GM12878 (cell line): ENCODE measurements around the gene ZGLP1. TPM values are rescaled to one million over a fixed set of nuclear protein-coding genes. Genes with fewer than 3 reads are reported as not detected.

Experiments used
- CEBPB ChIP-seq, 2 experiments: fragments of 150-350 bp in 1 of 2; IDR thresholded peaks; 2 replicates each; pipeline ENCODE4 v1.6.1; 2012 to 2014; ENCODE audit warnings: low read depth in 2 of 2, low read length in 2 of 2, borderline replicate concordance in 1 of 2, inconsistent platforms in 1 of 2
- EP300 ChIP-seq, 2 experiments: fragments of 150-350 bp in 1 of 2; IDR thresholded peaks; 2 replicates each; pipeline ENCODE4 v1.6.1; 2011 to 2012; ENCODE audit warnings: low read depth in 2 of 2, low read length in 2 of 2, borderline replicate concordance in 1 of 2, improper control_type of control experiment in 1 of 2, inconsistent platforms in 1 of 2; ENCODE audit not compliant: control insufficient read depth in 1 of 2
- IKZF1 ChIP-seq: fragments of 450-650 bp; conservative IDR thresholded peaks from 2 replicates; pipeline ENCODE4 v1.6.1; 2017; ENCODE audit warnings: antibody characterized with exemption, mild to moderate bottlenecking
- JUNB ChIP-seq: IDR thresholded peaks from 2 replicates; pipeline ENCODE4 v1.6.1; 2016; ENCODE audit warnings: antibody characterized with exemption, mild to moderate bottlenecking
- MXI1 ChIP-seq: fragments of 150-350 bp; IDR thresholded peaks from 2 replicates; pipeline ENCODE4 v1.6.1; 2011; ENCODE audit warnings: low read depth, mild to moderate bottlenecking, inconsistent platforms, low read length, improper control_type of control experiment
- NRF1 ChIP-seq: conservative IDR thresholded peaks from 2 replicates; pipeline ENCODE4 v1.6.1; 2011; ENCODE audit warnings: mild to moderate bottlenecking, low read depth, low read length, improper control_type of control experiment
- PAX5 ChIP-seq: IDR thresholded peaks from 2 replicates; pipeline ENCODE4 v1.6.1; 2011; ENCODE audit warnings: low read depth, low read length, borderline replicate concordance
- RBBP5 ChIP-seq: fragments of 200-600 bp; sonication (generic); conservative IDR thresholded peaks from 2 replicates; pipeline ENCODE4 v1.6.1; 2016
- RUNX3 ChIP-seq: IDR thresholded peaks from 2 replicates; pipeline ENCODE4 v1.6.1; 2012; ENCODE audit warnings: low read length, inconsistent platforms
- SPI1 ChIP-seq: IDR thresholded peaks from 2 replicates; pipeline ENCODE4 v1.6.1; 2011; ENCODE audit warnings: low read depth, mild to moderate bottlenecking, low read length, moderate library complexity, borderline replicate concordance; ENCODE audit not compliant: insufficient read depth
- SRF ChIP-seq, 2 experiments: IDR thresholded peaks; 2 replicates each; pipeline ENCODE4 v1.6.1; 2011; ENCODE audit warnings: low read depth in 2 of 2, low read length in 2 of 2, mild to moderate bottlenecking in 1 of 2, moderate library complexity in 1 of 2
- STAT1 ChIP-seq: fragments of 450-650 bp; conservative IDR thresholded peaks from 2 replicates; pipeline ENCODE4 v1.6.1; 2014; ENCODE audit warnings: antibody characterized with exemption, mild to moderate bottlenecking
- SUPT20H ChIP-seq: IDR thresholded peaks from 2 replicates; pipeline ENCODE4 v1.6.1; 2011; ENCODE audit warnings: low read depth, mild to moderate bottlenecking, low read length, moderate library complexity, borderline replicate concordance; ENCODE audit not compliant: control insufficient read depth
- TARDBP ChIP-seq: IDR thresholded peaks from 2 replicates; pipeline ENCODE4 v1.6.1; 2016; ENCODE audit warnings: borderline replicate concordance
- polyA plus RNA-seq, 11 experiments: library from polyadenylated mRNA; depleted of rRNA in 4 of 11; unstranded in 6 of 11; stranded (reverse) in 5 of 11; fragments of >200 nt; fragmentation: Nextera tagmentation in 4 of 11; fragmentation: Illumina TruSeq in 1 of 11; extraction: Ambion mirVana in 4 of 11; extraction: Trizol in 1 of 11; gene quantifications; 1 replicate in 1 of 11; 2 replicates in 10 of 11; pipeline versions ENCODE4 v1.2.1 to v1.2.3, GENCODE V29; 2011 to 2016; ENCODE audit warnings: inconsistent platforms in 2 of 11, missing spikeins in 2 of 11, low read depth in 1 of 11
- total RNA-seq, 4 experiments: library from RNA; depleted of rRNA in 3 of 4; stranded (reverse); fragments of >200 nt in 3 of 4; fragmentation: Illumina TruSeq in 1 of 4; extraction: Trizol in 1 of 4; gene quantifications; 2 replicates each; pipeline versions ENCODE4 v1.2.1 to v1.2.3, GENCODE V29; 2013 to 2021
- TF ChIP-seq, protein P1 (sequence below): fragments of 450-650 bp; IDR thresholded peaks from 2 replicates; pipeline ENCODE4 v1.6.1; 2018; ENCODE audit warnings: mild to moderate bottlenecking, low read depth, moderate library complexity; ENCODE audit not compliant: partially characterized antibody
- TF ChIP-seq, protein P2 (sequence below): fragments of 450-650 bp; IDR thresholded peaks from 2 replicates; pipeline ENCODE4 v1.6.1; 2014; ENCODE audit warnings: mild to moderate bottlenecking
- TF ChIP-seq, protein P3 (sequence below): IDR thresholded peaks from 2 replicates; pipeline ENCODE4 v1.6.1; 2011; ENCODE audit warnings: borderline replicate concordance, low read depth, mild to moderate bottlenecking, moderate library complexity, mixed read lengths, low read length; ENCODE audit not compliant: insufficient read depth; ENCODE audit errors: extremely low read length
- TF ChIP-seq, protein P4 (sequence below): fragments of 450-650 bp; IDR thresholded peaks from 2 replicates; pipeline ENCODE4 v1.6.1; 2017; ENCODE audit warnings: mild to moderate bottlenecking, moderate library complexity
- TF ChIP-seq, protein P5 (sequence below): fragments of 450-650 bp; IDR thresholded peaks from 2 replicates; pipeline ENCODE4 v1.6.1; 2017; ENCODE audit warnings: low read depth, mild to moderate bottlenecking, moderate library complexity

The ZGLP1 gene
- total and polyA plus RNA-seq, 10 of the 15 experiments (the other 5 are each of a cell fraction or from before 2014, with no cell fraction given), result 0.29 to 5.6 (median 1.3) TPM

DNA sequence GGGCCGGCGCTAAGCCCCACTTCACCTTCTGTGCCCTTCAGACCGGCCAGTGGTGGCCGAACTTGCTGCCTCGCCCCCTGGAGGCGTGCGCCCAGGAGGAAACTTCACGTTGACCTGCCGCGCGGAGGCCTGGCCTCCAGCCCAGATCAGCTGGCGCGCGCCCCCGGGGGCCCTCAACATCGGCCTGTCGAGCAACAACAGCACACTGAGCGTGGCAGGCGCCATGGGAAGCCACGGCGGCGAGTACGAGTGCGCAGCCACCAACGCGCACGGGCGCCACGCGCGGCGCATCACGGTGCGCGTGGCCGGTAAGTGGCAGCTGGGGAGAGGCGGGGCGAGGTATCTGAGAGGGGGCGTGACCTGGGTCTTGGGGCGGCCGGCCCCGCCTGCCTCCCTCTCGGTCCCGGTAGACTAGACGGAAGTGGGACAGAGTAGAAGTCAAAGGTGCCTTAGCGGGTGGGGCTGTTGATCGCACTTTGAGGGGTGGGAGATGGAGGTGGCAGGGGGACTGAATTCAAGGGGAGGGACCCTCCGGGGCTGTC lies 14.2 kb downstream of the ZGLP1 start (continued):
- TF ChIP-seq, protein P1, sequence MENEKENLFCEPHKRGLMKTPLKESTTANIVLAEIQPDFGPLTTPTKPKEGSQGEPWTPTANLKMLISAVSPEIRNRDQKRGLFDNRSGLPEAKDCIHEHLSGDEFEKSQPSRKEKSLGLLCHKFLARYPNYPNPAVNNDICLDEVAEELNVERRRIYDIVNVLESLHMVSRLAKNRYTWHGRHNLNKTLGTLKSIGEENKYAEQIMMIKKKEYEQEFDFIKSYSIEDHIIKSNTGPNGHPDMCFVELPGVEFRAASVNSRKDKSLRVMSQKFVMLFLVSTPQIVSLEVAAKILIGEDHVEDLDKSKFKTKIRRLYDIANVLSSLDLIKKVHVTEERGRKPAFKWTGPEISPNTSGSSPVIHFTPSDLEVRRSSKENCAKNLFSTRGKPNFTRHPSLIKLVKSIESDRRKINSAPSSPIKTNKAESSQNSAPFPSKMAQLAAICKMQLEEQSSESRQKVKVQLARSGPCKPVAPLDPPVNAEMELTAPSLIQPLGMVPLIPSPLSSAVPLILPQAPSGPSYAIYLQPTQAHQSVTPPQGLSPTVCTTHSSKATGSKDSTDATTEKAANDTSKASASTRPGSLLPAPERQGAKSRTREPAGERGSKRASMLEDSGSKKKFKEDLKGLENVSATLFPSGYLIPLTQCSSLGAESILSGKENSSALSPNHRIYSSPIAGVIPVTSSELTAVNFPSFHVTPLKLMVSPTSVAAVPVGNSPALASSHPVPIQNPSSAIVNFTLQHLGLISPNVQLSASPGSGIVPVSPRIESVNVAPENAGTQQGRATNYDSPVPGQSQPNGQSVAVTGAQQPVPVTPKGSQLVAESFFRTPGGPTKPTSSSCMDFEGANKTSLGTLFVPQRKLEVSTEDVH, result no peak
- TF ChIP-seq STAT1, result no peak
- no peak for TF ChIP-seq JUNB
- TF ChIP-seq, protein P2, sequence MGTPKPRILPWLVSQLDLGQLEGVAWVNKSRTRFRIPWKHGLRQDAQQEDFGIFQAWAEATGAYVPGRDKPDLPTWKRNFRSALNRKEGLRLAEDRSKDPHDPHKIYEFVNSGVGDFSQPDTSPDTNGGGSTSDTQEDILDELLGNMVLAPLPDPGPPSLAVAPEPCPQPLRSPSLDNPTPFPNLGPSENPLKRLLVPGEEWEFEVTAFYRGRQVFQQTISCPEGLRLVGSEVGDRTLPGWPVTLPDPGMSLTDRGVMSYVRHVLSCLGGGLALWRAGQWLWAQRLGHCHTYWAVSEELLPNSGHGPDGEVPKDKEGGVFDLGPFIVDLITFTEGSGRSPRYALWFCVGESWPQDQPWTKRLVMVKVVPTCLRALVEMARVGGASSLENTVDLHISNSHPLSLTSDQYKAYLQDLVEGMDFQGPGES, result no peak
- no peak for TF ChIP-seq SUPT20H
- no peak for TF ChIP-seq RBBP5
- no peak for TF ChIP-seq CEBPB (IDR thresholded peaks at IDR 0.05; ENCODE audit: borderline replicate concordance in 1 of 2, low read depth in 2 of 2, low read length in 2 of 2)
- TF ChIP-seq IKZF1, result peak; percentile 33; the same call in 1 of the 2 replicates
- TF ChIP-seq, protein P3, sequence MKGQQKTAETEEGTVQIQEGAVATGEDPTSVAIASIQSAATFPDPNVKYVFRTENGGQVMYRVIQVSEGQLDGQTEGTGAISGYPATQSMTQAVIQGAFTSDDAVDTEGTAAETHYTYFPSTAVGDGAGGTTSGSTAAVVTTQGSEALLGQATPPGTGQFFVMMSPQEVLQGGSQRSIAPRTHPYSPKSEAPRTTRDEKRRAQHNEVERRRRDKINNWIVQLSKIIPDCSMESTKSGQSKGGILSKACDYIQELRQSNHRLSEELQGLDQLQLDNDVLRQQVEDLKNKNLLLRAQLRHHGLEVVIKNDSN, result no peak
- TF ChIP-seq SPI1, result peak; percentile 43; the same call in 1 of the 2 replicates
- TF ChIP-seq SRF (IDR thresholded peaks at IDR 0.05; ENCODE audit: low read depth in 2 of 2, low read length in 2 of 2), result no peak
- no peak for TF ChIP-seq RUNX3
- TF ChIP-seq TARDBP, result no peak
- no peak for TF ChIP-seq EP300 (IDR thresholded peaks at IDR 0.05; ENCODE audit: borderline replicate concordance in 1 of 2, control insufficient read depth in 1 of 2, low read depth in 2 of 2, low read length in 2 of 2)
- TF ChIP-seq PAX5, result no peak
- no peak for TF ChIP-seq NRF1
- TF ChIP-seq, protein P4, sequence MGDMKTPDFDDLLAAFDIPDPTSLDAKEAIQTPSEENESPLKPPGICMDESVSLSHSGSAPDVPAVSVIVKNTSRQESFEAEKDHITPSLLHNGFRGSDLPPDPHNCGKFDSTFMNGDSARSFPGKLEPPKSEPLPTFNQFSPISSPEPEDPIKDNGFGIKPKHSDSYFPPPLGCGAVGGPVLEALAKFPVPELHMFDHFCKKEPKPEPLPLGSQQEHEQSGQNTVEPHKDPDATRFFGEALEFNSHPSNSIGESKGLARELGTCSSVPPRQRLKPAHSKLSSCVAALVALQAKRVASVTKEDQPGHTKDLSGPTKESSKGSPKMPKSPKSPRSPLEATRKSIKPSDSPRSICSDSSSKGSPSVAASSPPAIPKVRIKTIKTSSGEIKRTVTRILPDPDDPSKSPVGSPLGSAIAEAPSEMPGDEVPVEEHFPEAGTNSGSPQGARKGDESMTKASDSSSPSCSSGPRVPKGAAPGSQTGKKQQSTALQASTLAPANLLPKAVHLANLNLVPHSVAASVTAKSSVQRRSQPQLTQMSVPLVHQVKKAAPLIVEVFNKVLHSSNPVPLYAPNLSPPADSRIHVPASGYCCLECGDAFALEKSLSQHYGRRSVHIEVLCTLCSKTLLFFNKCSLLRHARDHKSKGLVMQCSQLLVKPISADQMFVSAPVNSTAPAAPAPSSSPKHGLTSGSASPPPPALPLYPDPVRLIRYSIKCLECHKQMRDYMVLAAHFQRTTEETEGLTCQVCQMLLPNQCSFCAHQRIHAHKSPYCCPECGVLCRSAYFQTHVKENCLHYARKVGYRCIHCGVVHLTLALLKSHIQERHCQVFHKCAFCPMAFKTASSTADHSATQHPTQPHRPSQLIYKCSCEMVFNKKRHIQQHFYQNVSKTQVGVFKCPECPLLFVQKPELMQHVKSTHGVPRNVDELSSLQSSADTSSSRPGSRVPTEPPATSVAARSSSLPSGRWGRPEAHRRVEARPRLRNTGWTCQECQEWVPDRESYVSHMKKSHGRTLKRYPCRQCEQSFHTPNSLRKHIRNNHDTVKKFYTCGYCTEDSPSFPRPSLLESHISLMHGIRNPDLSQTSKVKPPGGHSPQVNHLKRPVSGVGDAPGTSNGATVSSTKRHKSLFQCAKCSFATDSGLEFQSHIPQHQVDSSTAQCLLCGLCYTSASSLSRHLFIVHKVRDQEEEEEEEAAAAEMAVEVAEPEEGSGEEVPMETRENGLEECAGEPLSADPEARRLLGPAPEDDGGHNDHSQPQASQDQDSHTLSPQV, result no peak
- TF ChIP-seq, protein P5, sequence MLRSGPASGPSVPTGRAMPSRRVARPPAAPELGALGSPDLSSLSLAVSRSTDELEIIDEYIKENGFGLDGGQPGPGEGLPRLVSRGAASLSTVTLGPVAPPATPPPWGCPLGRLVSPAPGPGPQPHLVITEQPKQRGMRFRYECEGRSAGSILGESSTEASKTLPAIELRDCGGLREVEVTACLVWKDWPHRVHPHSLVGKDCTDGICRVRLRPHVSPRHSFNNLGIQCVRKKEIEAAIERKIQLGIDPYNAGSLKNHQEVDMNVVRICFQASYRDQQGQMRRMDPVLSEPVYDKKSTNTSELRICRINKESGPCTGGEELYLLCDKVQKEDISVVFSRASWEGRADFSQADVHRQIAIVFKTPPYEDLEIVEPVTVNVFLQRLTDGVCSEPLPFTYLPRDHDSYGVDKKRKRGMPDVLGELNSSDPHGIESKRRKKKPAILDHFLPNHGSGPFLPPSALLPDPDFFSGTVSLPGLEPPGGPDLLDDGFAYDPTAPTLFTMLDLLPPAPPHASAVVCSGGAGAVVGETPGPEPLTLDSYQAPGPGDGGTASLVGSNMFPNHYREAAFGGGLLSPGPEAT, result no peak
- TF ChIP-seq MXI1, result peak; percentile 73
